ENCODE results near the gene HDLBP.
"Not testable (repeated sequence)": the region's sequence is repeated elsewhere in the genome, so short reads cannot be mapped to it uniquely, and the experiment has no call there.

HDLBP gene

DNA sequence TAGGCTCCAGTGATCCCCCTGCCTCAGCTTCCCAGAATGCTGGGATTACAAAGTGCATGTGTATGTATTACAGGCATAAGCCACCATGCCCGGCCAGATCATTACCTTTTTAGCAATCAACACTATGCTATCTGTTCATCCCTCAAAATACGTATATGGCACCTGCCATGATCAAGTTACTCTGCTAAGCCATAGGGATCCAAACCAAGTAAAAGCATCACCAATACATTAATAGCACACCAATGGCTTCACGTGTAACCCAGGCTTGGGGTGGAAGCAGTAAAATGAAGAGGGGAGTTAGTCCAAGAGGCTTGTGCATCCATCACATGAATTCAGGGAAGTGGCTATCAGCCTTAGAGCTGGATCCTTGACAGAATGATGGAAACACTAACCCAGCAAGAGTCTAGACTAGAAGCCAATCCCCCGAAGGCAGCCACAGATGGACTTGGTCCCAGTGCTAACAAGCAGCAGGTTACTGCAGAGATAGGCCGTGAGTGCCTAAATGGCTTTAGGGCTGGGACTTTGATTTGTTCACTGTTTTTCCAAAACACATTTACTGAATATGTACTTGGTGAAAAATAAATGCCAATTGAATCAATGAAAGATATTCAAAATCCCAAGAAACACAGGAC is 11.3 kb downstream of the HDLBP start:
- DNase-seq, result no peak

GRCh38 chr2:241302759-241303651 is 12.5 kb downstream of the HDLBP start:
- DNase-seq, result no peak

DNA sequence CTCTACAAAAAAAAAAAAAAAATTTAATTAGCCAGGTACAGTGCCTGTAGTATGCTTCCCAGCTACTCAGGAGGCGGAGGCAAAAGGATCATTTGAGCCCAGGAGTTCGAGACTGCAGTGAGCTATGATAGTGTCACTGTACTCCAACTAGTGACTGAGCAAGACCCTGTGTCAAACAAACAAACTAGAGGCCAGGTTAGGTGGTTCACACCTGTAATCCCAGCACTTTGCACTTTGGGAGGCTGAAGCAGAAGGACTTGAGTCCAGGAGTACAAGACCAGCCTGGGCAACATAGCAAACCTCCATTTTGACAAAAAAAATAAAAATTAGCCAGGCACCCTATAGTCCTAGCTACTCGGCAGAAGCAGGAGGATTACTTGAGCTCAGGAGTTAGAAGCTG is 13.4 kb downstream of the HDLBP start:
- no peak for DNase-seq

- DNase-seq, result no peak
These were observed 15.5 kb downstream of the HDLBP start for GRCh38 chr2:241300000-241300399.

GRCh38 chr2:241298673-241299072 is 16.8 kb downstream of the HDLBP start:
- no peak for DNase-seq

GRCh38 chr2:241296767-241297166 is 18.7 kb downstream of the HDLBP start:
- no peak for DNase-seq

DNA sequence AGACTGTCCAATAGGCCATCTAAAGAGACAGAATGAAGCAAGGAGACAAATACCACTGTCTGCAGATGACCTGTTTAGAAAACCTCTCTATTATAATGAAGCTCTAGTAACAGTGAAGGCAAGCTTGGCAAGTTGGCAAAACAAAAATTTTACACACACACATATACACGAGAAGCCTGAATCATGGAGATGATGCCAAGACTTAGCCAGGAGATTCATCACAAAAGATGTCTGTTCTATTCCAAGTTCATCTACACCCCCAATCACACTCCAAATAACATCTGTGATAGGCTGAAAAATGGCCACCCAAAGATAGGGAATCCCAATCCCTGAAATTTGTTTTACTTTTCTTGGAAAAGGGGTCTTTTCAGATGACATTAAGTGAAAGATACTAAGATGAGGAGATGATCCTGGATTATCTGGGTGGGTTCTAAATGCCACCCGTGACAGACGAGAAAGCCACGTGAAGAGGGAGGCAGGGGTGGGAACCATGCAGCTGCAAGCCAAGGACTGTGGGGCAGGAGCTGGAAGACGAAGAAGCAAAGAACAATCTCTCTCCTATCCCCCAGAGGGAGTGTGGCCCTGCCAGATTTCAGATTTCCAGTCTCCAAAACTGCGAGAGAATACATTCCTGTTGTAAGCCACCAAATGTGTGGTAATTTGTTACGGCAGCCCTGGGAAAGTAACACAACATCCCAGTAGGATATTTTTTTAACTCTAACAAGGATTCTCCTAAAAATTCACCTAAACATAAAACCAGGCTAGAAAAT is 20.0 kb downstream of the HDLBP start:
- no peak for DNase-seq

DNA sequence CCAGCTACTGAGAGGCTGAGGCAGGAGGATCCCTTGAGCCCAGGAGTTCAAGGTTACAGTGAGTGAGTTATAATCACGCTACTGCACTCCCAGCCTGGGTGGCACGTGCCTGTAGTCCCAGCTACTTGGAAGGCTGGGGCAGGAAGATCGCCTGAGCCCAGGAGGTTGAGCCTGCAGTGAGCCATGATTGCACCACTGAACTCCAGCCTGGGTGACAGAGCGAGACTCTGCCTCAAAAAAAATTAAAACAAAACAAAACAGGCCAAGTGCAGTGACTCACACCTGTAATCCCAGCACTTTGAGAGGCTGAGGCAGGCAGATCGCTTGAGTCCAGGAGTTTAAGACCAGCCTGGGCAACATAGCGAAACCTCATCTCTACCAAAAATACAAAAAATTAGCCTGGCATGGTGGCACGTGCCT is 22.1 kb downstream of the HDLBP start:
- not testable (repeated sequence) for DNase-seq

DNA sequence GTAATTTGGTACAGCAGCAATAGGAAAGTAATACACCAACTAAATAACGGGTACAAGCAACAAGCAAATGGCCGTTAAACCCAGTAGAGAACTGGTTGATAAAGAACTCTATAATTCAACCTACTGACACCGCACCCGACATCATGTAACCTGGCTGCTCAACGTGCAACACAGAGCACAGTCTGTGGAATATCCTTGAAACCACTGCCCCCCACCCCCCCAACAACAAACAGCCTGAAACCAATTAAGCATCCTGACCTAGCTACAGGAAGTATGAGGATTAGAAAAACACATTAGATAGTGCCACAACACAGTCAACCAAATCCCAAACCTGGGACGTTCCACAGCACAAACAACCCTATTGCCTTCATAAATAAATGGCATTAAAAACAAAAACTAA is 23.5 kb downstream of the HDLBP start:
- DNase-seq, result no peak

DNA sequence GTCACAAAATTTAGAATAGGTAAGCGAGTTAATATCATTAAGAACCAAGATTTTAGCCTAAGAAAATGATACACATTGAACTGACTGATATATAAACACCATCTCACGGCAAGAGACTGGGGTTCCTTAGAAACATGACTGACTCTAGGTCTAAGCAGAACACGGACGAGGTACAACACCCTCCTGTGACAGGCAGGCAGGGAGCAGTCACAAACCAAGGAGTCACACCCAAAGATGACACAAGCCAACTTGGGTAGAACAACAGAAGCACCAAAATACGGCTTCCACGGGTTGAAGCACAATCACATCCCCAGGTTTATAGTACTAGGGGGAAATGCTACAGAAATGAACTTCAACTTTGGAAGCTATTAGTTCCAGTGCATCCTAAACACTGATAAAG is 24.3 kb downstream of the HDLBP start:
- DNase-seq, result no peak

GRCh38 chr2:241289597-241289996 is 25.9 kb downstream of the HDLBP start:
- no peak for DNase-seq

- DNase-seq, result no peak
These were observed 26.4 kb downstream of the HDLBP start for GRCh38 chr2:241289053-241289452.

DNA sequence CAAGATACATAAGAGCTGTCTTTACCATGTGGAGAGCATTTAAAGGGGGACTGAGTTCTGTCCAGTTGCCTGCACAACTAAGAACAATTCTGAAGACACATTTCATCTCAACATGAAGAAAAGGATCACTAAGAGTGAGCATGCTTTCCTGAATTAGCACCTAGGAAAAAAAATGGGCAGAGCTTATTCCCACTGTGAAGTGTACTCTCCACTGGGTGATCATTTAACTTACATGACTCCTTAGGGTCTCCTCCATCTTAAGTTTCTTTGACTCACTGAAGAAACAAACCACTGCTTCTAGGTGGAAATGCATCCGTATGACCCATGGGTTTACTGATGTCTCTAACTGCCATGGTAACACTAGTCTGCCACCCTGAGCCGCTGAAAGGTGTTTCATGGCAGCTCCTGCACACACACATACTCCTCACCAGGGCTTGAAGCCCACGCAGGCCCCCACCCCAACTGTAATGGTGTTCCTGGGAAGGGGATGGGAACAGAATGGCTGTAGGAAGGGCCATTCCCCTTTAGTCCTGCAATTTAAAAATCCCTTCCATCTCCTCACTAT is 27.1 kb downstream of the HDLBP start:
- no peak for DNase-seq

DNA sequence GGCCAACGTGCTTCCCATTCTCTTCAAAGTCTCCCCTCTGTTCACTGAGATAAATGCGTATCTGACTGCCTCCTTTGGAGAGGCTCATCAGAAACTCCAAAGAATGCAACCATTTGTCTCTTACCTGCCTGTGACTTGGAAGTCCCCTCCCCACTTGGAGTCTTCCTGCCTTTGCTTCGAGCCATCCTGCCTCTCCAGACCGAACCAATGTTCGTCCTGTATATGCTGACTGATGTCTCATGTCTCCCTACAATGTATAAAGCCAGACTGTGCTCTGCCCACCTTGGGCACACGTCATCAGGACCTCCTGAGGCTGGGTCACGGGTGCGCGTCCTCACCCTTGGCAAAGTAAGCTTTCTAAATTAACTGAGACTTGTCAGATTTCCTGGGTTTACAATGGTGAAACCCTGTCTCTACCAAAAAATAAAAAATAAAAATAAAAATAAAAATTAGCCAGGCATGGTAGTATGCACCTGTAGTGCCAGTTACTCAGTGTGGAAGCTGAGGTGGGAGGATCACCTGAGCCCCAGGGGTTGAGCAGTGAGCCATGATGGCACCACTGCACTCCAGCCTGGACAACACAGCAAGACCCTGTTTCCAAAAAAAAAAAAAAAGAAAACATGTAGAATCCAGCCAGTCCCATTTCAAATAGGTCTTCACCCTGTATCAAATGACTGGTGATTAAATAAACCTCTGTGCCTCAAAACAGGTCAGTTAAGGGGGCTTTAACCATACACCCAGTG is 29.0 kb downstream of the HDLBP start:
- DNase-seq, result no peak

DNA sequence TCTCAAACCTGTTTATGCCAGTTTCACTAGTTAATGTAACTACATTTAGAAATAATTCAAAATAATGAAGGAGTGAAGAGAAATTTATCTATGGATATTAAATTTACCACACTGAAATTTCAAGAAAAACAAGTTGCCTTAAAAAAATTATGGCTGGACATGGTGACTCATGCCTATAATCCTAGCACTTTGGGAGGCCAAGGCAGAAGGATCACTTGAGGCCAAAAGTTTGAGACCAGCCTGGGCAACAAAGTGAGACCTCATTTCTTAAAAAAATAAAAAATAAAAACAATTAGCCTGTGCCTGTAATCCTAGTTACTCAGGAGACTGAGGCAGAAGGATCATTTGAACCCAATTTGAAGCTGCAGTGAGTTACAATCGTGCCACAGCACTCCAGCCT is 29.9 kb downstream of the HDLBP start:
- DNase-seq, result no peak

DNA sequence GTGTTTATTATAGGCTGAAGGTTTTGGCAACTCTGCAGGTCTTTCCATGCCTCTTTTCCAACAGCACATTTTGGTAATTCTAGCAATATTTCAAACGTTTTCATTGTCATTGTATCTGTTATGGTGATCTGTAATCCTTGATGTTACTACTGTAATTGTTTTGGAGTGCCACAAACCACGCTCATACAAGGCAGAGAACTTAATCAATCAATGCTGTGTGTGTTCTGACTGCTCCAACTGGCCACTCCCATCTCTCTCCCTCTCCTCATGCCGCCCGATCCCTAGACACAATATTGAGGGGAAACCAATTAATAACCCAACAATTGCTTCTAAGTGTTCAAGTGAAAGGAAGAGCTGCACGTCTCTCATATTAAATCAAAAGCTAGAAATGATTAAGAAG is 32.9 kb downstream of the HDLBP start:
- no peak for DNase-seq

GRCh38 chr2:241280291-241280690 is 35.2 kb downstream of the HDLBP start:
- no peak for DNase-seq

GRCh38 chr2:241279828-241280227 is 35.6 kb downstream of the HDLBP start:
- DNase-seq, result no peak

DNA sequence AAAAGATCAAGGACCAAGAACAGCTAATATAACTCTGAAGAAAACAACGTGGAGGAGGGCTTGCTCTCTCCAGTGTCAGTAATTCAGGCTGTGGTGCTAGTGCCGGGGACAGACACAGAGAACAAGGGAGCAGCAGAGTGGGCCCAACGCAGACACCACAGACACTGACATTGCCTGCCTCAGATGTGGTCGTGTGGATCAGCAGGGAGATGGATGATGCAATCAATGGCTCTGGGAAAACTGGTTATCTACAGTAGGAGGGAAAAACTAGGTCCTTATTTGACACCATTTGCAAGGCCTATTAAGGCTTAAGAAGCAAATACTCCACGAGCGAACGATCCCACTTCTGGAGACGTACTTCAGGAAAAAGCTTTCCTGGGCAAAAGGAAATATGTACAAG is 36.1 kb downstream of the HDLBP start:
- no peak for DNase-seq

GRCh38 chr2:241278306-241278705 is 37.2 kb downstream of the HDLBP start:
- DNase-seq, result not testable (repeated sequence)

DNA sequence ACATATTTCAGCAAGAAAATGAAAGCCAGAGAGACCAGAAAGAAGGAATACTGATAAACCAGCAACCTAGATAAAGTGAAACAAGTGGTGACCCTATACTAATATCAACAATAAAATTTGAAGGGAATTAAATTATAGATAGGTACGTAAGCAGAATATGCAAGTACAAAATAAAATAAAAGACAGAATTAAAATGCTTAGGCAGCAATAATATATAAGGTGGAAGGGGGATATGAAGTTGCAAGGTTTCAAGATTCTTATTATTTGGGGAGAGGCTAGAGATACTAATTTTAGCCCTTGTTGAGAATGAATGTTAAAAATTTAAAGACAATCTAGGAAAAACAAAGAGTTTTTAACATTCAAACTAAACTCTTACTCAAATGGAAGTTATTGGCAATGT is 39.6 kb downstream of the HDLBP start:
- DNase-seq, result no peak

- no peak for DNase-seq
These were observed 40.0 kb downstream of the HDLBP start for GRCh38 chr2:241275504-241275903.

- no peak for DNase-seq
These were observed 41.3 kb downstream of the HDLBP start for GRCh38 chr2:241274127-241274526.

Measured in NCI-H226 (cell line).